Vagina (tissue), 2 donors: Measurements from ENCODE around the gene LYRM9.

Source experiments
- CTCF ChIP-seq, 3 experiments: fragments of 450-650 bp in 2 of 3; fragments of 200-600 bp in 1 of 3; sonication (generic) in 1 of 3; IDR thresholded peaks; one replicate each; pipeline ENCODE4 v1.5.1; 2017 to 2019; ENCODE audit warnings: antibody characterized with exemption in 3 of 3, mild to moderate bottlenecking in 2 of 3, moderate library complexity in 2 of 3
- POLR2A ChIP-seq, 2 donors: fragments of 450-650 bp; IDR thresholded peaks; one replicate each; pipeline ENCODE4 v1.6.1; 2017; ENCODE audit warnings: antibody characterized with exemption in 2 of 2, mild to moderate bottlenecking in 2 of 2, moderate library complexity in 2 of 2
- POLR2AphosphoS5 ChIP-seq, 2 donors: sonication (generic); formaldehyde crosslinking; IDR thresholded peaks; one replicate each; pipeline ENCODE4 v1.9.0; 2017; ENCODE audit warnings: antibody characterized with exemption in 2 of 2, mild to moderate bottlenecking in 2 of 2, low read depth in 1 of 2; ENCODE audit not compliant: insufficient read depth in 1 of 2

- TF ChIP-seq POLR2A (IDR thresholded peaks at IDR 0.05) (no peak), CTCF (IDR thresholded peaks at IDR 0.05) (no peak), POLR2AphosphoS5 (IDR thresholded peaks at IDR 0.05; ENCODE audit: insufficient read depth in 1 of 2, low read depth in 1 of 2) (no peak)
These were observed 14.9 kb upstream of the LYRM9 start for GRCh38 chr17:27907976-27908558.
